Retinal pigment epithelial cell (primary cell): ENCODE data around the gene PPP3R1.

Experiments used
- DNase-seq: peaks from one replicate; pipeline ENCODE4 v3.0.0-alpha.2; 2010; ENCODE audit warnings: low read depth
- H3K4me3 ChIP-seq: 2 replicates; pipeline ENCODE4 v1.5.1; 2011; ENCODE audit warnings: mild to moderate bottlenecking, low read length, control low read depth, moderate library complexity
- TF ChIP-seq, protein P1 (sequence below): conservative IDR thresholded peaks from 2 replicates; pipeline ENCODE4 v1.5.1; 2011; ENCODE audit warnings: low read depth, low read length, control low read depth, inconsistent platforms

Gene PPP3R1

DNA sequence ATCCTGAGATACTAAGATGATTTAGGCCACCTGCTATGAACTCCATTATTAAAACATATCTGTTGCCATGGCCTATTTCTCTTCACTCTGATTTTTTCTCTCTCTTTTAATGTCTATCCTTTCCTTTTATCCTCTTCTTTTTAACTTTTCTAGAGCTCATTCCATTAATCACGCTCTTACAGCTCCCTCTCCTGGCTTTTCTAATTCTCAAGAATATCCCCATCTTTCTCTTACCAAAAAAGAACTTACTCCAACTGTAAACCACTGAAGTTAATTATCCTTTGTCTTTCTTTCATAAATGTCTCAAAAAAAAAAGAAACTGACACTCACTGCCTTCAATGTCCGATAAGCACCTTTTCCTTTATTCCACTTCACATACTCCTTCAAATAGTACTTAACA is 7.9 kb downstream of the PPP3R1 start:
- DNase-seq, result no peak
- H3K4me3 ChIP-seq, result no peak overlapping the region
- TF ChIP-seq, protein P1, sequence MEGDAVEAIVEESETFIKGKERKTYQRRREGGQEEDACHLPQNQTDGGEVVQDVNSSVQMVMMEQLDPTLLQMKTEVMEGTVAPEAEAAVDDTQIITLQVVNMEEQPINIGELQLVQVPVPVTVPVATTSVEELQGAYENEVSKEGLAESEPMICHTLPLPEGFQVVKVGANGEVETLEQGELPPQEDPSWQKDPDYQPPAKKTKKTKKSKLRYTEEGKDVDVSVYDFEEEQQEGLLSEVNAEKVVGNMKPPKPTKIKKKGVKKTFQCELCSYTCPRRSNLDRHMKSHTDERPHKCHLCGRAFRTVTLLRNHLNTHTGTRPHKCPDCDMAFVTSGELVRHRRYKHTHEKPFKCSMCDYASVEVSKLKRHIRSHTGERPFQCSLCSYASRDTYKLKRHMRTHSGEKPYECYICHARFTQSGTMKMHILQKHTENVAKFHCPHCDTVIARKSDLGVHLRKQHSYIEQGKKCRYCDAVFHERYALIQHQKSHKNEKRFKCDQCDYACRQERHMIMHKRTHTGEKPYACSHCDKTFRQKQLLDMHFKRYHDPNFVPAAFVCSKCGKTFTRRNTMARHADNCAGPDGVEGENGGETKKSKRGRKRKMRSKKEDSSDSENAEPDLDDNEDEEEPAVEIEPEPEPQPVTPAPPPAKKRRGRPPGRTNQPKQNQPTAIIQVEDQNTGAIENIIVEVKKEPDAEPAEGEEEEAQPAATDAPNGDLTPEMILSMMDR, result peak; percentile 22

DNA sequence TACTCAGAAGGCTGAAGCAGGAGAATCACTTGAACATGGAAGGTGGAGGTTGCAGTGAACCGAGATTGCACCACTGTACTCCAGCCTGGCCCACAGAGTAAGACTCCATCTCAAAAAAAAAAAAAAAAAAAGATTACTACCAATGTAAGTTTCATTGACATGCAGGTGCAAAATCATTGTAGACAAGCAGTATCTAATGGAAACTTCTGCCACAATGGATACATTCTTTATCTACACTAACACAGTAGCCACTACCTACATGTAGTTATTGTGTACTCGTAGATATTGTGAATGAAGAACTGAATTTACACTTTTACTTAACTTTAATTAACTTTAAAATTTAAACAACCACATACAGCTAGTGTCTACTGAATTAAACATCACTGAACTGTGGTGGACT is 10.6 kb downstream of the PPP3R1 start:
- TF ChIP-seq, protein P1, result no peak
- no peak for DNase-seq
- no peak overlapping the region for H3K4me3 ChIP-seq

DNA sequence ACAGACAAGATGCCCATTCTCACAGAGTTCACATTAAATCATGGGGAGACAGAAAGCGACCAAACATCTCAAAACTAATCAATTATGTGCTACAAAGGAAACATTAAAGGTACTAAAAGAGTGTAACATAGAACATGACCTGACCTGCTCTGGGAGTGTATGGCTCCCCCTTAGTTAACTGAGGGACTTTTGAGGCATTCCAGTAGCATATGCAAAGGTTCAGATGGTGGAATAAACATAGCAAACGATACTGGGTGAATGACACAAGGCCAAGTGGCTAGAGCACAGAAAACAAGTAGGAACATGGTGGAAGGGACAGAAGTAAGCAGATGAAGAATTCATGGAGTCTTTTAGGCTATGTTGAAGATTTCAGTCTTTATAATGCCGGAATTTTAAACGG is 11.9 kb downstream of the PPP3R1 start:
- TF ChIP-seq, protein P1, result no peak
- no peak overlapping the region for H3K4me3 ChIP-seq
- DNase-seq, result no peak

DNA sequence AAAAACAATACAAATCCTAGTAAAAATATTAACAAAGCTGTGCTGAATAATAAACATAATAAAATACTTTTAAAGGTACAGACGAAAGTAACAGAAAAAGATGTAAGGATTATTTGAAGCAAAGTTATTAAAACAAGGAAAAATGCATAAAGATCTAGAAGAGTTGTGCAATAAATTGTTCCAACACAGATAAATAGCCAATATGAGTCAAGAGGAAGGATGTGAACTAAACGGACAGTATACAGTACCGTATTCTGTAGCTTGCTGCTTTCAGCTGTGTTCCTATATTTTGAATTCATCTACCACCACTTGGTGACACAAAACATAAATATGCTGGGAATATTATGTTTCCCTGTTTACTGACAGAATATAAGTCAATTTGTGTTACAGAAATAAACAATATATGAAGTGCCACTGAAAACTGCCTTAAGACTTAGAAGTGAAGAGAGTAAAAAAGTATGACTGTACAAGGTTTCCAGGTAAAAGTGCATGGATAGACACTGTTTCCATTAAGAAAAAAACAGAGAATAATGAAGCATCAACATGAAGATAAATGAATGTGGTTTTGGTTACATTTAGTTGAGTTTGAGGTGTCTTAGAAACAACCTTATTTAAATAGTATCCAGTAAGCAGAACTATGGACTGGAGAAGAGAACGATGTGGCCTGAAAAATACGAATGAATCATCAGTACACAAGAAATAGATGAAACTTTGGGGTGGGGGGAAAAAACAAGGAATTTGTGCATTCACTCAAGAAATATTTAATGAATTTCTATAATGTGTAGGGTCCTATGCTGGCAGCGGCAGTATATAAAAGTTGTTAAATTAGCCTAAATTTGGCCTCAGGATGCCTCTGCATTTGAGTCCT is 13.1 kb downstream of the PPP3R1 start:
- no peak overlapping the region for H3K4me3 ChIP-seq
- TF ChIP-seq, protein P1, result no peak
- DNase-seq, result no peak

DNA sequence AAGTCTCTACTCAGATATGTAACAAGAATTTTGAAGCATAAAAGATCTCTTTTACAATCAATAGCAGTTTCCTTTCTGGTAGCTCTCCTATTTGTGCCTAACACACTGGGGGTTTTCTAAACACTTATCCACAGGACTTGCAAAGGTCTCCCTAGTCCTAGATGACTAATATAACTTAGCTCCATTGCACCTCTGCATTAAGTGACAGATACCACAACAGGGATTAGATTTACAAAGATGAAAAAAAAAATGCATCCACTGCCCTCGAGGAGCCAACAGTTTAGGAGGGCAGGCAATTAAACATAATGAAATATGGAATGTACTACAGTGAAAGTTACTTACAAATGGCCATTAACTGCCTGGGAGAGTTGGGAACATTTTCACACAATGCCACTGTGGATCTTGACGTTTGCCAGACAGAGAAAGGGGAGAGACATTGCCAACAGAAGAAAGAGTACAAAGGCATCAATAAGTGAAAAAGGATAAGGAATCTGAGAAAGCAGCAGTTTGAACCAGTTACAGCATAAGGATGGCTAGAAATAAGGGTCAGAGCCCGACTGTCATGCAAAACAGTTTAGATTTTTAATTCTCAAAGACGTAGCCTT is 14.3 kb downstream of the PPP3R1 start:
- DNase-seq, result no peak
- no peak overlapping the region for H3K4me3 ChIP-seq
- TF ChIP-seq, protein P1, result no peak

DNA sequence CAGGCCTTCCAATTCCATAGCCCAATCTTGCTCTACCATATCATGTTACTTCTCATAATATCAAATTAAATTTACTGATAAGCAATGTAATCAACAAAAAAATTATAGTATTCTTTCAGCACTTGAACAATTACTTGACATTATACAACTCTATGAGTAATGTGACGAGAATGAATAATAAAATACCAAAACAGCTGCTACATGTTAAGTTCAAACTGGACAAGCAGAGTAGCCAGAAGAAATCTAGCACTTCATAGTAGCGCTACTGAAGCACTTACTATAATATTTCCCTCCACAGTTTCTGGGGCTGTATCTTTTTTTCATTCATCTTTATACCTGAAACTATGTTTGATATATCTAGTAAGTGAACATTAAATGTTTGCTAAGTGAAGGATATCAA is 14.9 kb downstream of the PPP3R1 start:
- H3K4me3 ChIP-seq, result no peak overlapping the region
- no peak for DNase-seq
- TF ChIP-seq, protein P1, result no peak

DNA sequence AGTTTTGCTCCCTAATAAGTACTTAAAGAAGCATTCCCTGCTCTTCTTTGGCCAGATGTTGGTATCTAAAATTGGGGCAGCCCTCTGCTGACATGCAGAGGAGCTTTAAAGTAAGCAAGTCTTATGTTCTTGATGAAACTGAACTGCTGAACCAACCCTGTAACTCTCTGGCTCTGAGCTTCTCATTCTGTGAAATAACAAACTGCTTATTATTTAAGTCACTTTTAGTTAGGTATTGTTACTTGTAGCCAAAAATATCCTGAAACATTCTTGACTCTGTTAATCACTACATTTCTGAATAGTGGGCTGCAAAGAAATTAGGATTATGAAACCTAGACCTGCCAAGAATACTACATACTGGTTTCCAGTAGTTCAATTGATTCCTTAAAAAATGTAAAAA is 15.5 kb downstream of the PPP3R1 start:
- no peak for DNase-seq
- TF ChIP-seq, protein P1, result no peak
- no peak overlapping the region for H3K4me3 ChIP-seq
